Central memory CD4-positive, alpha-beta T cell (primary cell): ENCODE results near the gene SHC2.

Experiments
- DNase-seq: peaks from one replicate; pipeline ENCODE4 v3.0.0; 2022
- total RNA-seq, 3 experiments: gene quantifications; one replicate each; lab custom pipeline; 2026; lab: John Stamatoyannopoulos, UW

Gene SHC2
- total RNA-seq: 0.07 to 0.87 (median 0.77) reads per million in 3 experiments

GRCh38 chr19:460877-461720 lies at the start of gene SHC2:
TSS of gene SHC2 (minus strand) at chr19:461033. CDS start at chr19:460996, 37 bp downstream.
- no peak for DNase-seq

GRCh38 chr19:508204-509150 lies 47.6 kb upstream of the SHC2 start:
- no peak for DNase-seq

GRCh38 chr19:507286-508203 lies 46.7 kb upstream of the SHC2 start, which contains the start of gene TPGS1:
TSS of gene TPGS1 (plus strand) at chr19:507497. CDS start at chr19:507507, 10 bp downstream.
- no peak for DNase-seq

GRCh38 chr19:506404-507285 lies 45.8 kb upstream of the SHC2 start:
- peak; percentile 97 for DNase-seq

GRCh38 chr19:504616-505015 lies 43.8 kb upstream of the SHC2 start:
- DNase-seq: no peak

- no peak for DNase-seq
Observed at GRCh38 chr19:501646-502045, 40.8 kb upstream of the SHC2 start.

GRCh38 chr19:498977-499623 lies 38.3 kb upstream of the SHC2 start:
- no peak for DNase-seq

- DNase-seq: no peak
Observed at GRCh38 chr19:498511-498891, 37.7 kb upstream of the SHC2 start.

- no peak for DNase-seq
Observed at GRCh38 chr19:497869-498510, 37.2 kb upstream of the SHC2 start.

GRCh38 chr19:497491-497868 lies 36.6 kb upstream of the SHC2 start:
- no peak for DNase-seq

- DNase-seq: no peak
Observed at GRCh38 chr19:496986-497385, 36.2 kb upstream of the SHC2 start.

GRCh38 chr19:496112-496665 lies 35.4 kb upstream of the SHC2 start, which contains the start of gene MADCAM1:
TSS of gene MADCAM1 (plus strand) at chr19:496486. CDS start at chr19:496500, 14 bp downstream.
- DNase-seq: no peak

- peak; percentile 35 for DNase-seq
Observed at GRCh38 chr19:495402-496111, 34.7 kb upstream of the SHC2 start.

- no peak for DNase-seq
Observed at GRCh38 chr19:495081-495401, 34.2 kb upstream of the SHC2 start.

- no peak for DNase-seq
Observed at GRCh38 chr19:494171-495080, 33.6 kb upstream of the SHC2 start.

- no peak for DNase-seq
Observed at GRCh38 chr19:493391-494170, 32.7 kb upstream of the SHC2 start.

- no peak for DNase-seq
Observed at GRCh38 chr19:492091-492531, 31.3 kb upstream of the SHC2 start.
